ENCODE results near the gene MYH14. TPM values are rescaled to one million over a fixed set of nuclear protein-coding genes. Genes with fewer than 3 reads are reported as not detected.

MYH14 gene
- total and polyA plus RNA-seq, 2 of the 13 experiments (the other 11 are each of a cell fraction or from before 2014, with no cell fraction given) = 5.5 to 5.8 TPM

DNA sequence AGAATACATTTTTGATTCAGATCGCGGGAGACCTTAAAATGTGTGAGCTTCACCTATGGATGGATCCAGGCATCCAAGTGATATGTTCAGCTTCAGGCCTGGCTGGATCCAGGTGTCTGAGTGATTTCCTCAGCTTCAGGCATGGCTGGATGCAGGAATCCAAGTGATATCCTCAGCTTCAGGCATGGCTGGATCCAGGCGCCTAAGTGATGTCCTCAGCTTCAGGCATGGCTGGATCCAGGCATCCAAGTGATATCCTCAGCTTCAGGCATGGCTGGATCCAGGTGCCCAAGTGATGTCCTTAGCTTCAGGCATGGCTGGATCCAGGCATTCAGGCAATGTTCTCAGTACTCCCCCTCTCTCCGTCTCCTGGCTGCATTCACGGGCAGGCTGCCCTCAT, 65.1 kb downstream of the MYH14 start:
- CTCF ChIA-PET (ENCODE audit: low intra/inter-chr PET ratio, low total read pairs) = no interaction called here
- Histone ChIP-seq H3K79me2 (ENCODE audit: insufficient read depth, low read length) (no peaks in the 10 kb centered on the region), H3K4me1 (ENCODE audit: insufficient read depth, low read length) (peaks cover 12% of the 10 kb centered on the region), H3K27ac (ENCODE audit: extremely low read length, insufficient read depth, low read length) (no peak overlapping the region), H2AFZ (ENCODE audit: low read length) (no peak overlapping the region), H3K36me3 (replicated peaks in 1 of 2; ENCODE audit: control insufficient read depth in 1 of 2, insufficient read depth in 2 of 2, low read length in 2 of 2) (peaks cover 0 to 2% of the 10 kb centered on the region in 2 experiments; a peak in 3 of 5 replicates), H4K20me1 (ENCODE audit: insufficient read depth, low read length) (no peaks in the 10 kb centered on the region), H3K4me2 (ENCODE audit: low read depth, low read length) (no peak overlapping the region), H3K9ac (ENCODE audit: insufficient read depth, low read depth, low read length) (no peak overlapping the region), H3K9me3 (ENCODE audit: low read length) (no peaks in the 10 kb centered on the region), H3K27me3 (ENCODE audit: control insufficient read depth in 1 of 2, insufficient read depth in 2 of 2, low read length in 2 of 2) (no peaks in the 10 kb centered on the region), H3K4me3 (replicated peaks in 1 of 3; ENCODE audit: insufficient read depth in 1 of 3, low read depth in 2 of 3, low read length in 3 of 3) (no peak overlapping the region)
- WGBS (ENCODE audit: low lambda C conversion rate) = 91% methylated on average over 4 of the region's 5 CpGs
- POLR2A ChIA-PET = no interaction called here
- ATAC-seq (no peak), DNase-seq (ENCODE audit: low spot score) (no peak), FAIRE-seq (no peak)
- TF ChIP-seq ZNF329 (CRISPR knock-in tag; IDR thresholded peaks at IDR 0.05; ENCODE audit: low read depth) = peak; percentile 99
- no peak for TF ChIP-seq CBX5 (CRISPR knock-in tag; IDR thresholded peaks at IDR 0.05; ENCODE audit: borderline replicate concordance)
- BruUV-seq (replicated peaks) = no TSS peak
- in situ Hi-C loops (cut with HindIII; ENCODE audit: extremely low pct_ligation_motif_present, low pct_unique_long_range_greater_than_20kb) = no loop called here
- intact Hi-C loops (cut with micrococcal nuclease; ENCODE audit: unreplicated experiment) = no loop called here

DNA sequence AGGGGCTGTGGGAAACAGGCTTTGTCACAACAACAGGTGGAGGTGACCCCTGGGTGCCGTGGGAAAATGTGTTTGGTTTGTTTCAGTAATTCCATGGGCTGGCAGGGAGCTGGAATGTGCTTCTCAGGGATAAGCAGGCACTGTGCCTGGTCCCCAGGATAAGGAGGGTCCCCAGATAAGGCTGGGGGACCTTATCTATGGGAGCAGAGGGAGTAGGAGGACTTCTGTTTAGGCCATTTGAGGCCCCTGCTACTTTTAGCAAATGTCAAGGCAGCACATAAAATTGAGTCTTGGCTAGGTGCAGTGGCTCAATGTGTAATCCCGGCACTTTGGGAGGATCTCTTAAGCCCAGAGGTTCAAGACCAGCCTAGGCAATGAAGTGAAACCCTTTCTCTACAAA, 66.2 kb downstream of the MYH14 start:
- FAIRE-seq = no peak
- in situ Hi-C loops (cut with HindIII; ENCODE audit: extremely low pct_ligation_motif_present, low pct_unique_long_range_greater_than_20kb) = no loop called here
- TF ChIP-seq, protein P1, sequence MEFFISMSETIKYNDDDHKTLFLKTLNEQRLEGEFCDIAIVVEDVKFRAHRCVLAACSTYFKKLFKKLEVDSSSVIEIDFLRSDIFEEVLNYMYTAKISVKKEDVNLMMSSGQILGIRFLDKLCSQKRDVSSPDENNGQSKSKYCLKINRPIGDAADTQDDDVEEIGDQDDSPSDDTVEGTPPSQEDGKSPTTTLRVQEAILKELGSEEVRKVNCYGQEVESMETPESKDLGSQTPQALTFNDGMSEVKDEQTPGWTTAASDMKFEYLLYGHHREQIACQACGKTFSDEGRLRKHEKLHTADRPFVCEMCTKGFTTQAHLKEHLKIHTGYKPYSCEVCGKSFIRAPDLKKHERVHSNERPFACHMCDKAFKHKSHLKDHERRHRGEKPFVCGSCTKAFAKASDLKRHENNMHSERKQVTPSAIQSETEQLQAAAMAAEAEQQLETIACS (CRISPR knock-in tag; IDR thresholded peaks at IDR 0.05) = no peak
- TF ChIP-seq, protein P2, sequence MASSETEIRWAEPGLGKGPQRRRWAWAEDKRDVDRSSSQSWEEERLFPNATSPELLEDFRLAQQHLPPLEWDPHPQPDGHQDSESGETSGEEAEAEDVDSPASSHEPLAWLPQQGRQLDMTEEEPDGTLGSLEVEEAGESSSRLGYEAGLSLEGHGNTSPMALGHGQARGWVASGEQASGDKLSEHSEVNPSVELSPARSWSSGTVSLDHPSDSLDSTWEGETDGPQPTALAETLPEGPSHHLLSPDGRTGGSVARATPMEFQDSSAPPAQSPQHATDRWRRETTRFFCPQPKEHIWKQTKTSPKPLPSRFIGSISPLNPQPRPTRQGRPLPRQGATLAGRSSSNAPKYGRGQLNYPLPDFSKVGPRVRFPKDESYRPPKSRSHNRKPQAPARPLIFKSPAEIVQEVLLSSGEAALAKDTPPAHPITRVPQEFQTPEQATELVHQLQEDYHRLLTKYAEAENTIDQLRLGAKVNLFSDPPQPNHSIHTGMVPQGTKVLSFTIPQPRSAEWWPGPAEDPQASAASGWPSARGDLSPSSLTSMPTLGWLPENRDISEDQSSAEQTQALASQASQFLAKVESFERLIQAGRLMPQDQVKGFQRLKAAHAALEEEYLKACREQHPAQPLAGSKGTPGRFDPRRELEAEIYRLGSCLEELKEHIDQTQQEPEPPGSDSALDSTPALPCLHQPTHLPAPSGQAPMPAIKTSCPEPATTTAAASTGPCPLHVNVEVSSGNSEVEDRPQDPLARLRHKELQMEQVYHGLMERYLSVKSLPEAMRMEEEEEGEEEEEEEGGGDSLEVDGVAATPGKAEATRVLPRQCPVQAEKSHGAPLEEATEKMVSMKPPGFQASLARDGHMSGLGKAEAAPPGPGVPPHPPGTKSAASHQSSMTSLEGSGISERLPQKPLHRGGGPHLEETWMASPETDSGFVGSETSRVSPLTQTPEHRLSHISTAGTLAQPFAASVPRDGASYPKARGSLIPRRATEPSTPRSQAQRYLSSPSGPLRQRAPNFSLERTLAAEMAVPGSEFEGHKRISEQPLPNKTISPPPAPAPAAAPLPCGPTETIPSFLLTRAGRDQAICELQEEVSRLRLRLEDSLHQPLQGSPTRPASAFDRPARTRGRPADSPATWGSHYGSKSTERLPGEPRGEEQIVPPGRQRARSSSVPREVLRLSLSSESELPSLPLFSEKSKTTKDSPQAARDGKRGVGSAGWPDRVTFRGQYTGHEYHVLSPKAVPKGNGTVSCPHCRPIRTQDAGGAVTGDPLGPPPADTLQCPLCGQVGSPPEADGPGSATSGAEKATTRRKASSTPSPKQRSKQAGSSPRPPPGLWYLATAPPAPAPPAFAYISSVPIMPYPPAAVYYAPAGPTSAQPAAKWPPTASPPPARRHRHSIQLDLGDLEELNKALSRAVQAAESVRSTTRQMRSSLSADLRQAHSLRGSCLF (CRISPR knock-in tag; IDR thresholded peaks at IDR 0.05; ENCODE audit: borderline replicate concordance) = no peak
- no peak for TF ChIP-seq SMAD1 (CRISPR knock-in tag; IDR thresholded peaks at IDR 0.05; ENCODE audit: borderline replicate concordance, low read depth)
- TF ChIP-seq DR1 (CRISPR knock-in tag; IDR thresholded peaks at IDR 0.05) = no peak
- TF ChIP-seq, protein P3, sequence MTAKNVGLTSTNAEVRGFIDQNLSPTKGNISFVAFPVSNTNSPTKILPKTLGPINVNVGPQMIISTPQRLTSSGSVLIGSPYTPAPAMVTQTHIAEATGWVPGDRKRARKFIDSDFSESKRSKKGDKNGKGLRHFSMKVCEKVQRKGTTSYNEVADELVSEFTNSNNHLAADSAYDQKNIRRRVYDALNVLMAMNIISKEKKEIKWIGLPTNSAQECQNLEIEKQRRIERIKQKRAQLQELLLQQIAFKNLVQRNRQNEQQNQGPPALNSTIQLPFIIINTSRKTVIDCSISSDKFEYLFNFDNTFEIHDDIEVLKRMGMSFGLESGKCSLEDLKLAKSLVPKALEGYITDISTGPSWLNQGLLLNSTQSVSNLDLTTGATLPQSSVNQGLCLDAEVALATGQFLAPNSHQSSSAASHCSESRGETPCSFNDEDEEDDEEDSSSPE (CRISPR knock-in tag; IDR thresholded peaks at IDR 0.05) = no peak
- TF ChIP-seq RFX3 (CRISPR knock-in tag; IDR thresholded peaks at IDR 0.05) = no peak
- no peak for TF ChIP-seq NAIF1 (CRISPR knock-in tag; IDR thresholded peaks at IDR 0.05; ENCODE audit: borderline replicate concordance)
- TF ChIP-seq PRMT3 (CRISPR knock-in tag; IDR thresholded peaks at IDR 0.05; ENCODE audit: borderline replicate concordance, low read depth) = no peak
- no peak for TF ChIP-seq ZNF484 (CRISPR knock-in tag; IDR thresholded peaks at IDR 0.05; ENCODE audit: borderline replicate concordance, low read depth)
- no peak for TF ChIP-seq AGO2 (optimal IDR thresholded peaks at IDR 0.05; ENCODE audit: low read depth, low read length)

More for the DNA sequence above, 66.2 kb downstream of the MYH14 start:
- H3K79me2 ChIP-seq (ENCODE audit: insufficient read depth, low read length) = no peaks in the 10 kb centered on the region
- no peak overlapping the region for H3K4me3 ChIP-seq (replicated peaks in 1 of 3; ENCODE audit: insufficient read depth in 1 of 3, low read depth in 2 of 3, low read length in 3 of 3)
- H3K4me2 ChIP-seq (ENCODE audit: low read depth, low read length) = no peak overlapping the region
- H2AFZ ChIP-seq (ENCODE audit: low read length) = no peak overlapping the region
- WGBS (ENCODE audit: low lambda C conversion rate) = 83% methylated on average over 2 of the region's 2 CpGs
- intact Hi-C loops (cut with micrococcal nuclease; ENCODE audit: unreplicated experiment) = no loop called here
- peaks cover 12% of the 10 kb centered on the region for H3K4me1 ChIP-seq (ENCODE audit: insufficient read depth, low read length)
- no peaks in the 10 kb centered on the region for H3K27me3 ChIP-seq (ENCODE audit: control insufficient read depth in 1 of 2, insufficient read depth in 2 of 2, low read length in 2 of 2)
- ChIA-PET CTCF (ENCODE audit: low intra/inter-chr PET ratio, low total read pairs) (no interaction called here), POLR2A (no interaction called here)
- H4K20me1 ChIP-seq (ENCODE audit: insufficient read depth, low read length) = no peaks in the 10 kb centered on the region
- H3K9ac ChIP-seq (ENCODE audit: insufficient read depth, low read depth, low read length) = no peak overlapping the region
- DNase-seq (ENCODE audit: low spot score) = no peak
- ATAC-seq = no peak
- H3K9me3 ChIP-seq (ENCODE audit: low read length) = no peaks in the 10 kb centered on the region
- peaks cover 0 to 2% of the 10 kb centered on the region in 2 experiments; a peak in 3 of 5 replicates for H3K36me3 ChIP-seq (replicated peaks in 1 of 2; ENCODE audit: control insufficient read depth in 1 of 2, insufficient read depth in 2 of 2, low read length in 2 of 2)
- no TSS peak for BruUV-seq (replicated peaks)
- no peak overlapping the region for H3K27ac ChIP-seq (ENCODE audit: extremely low read length, insufficient read depth, low read length)
